HEK293 (cell line): ENCODE measurements around the gene SKIC8.
A peak's percentile ranks its signal among the peaks of the same experiment; 100 is the strongest.

ENCODE experiments used
- CTCF ChIA-PET: fragments of 350-600 bp; formaldehyde crosslinking; extraction: SDS; loops from one replicate; lab custom pipeline; 2021; ENCODE audit warnings: antibody characterized with exemption; lab: Yijun Ruan, JAX
- POLR2A ChIA-PET: fragments of 300-600 bp; formaldehyde crosslinking; extraction: SDS; loops from one replicate; lab custom pipeline; 2020; ENCODE audit warnings: antibody characterized with exemption, inconsistent platforms; lab: Yijun Ruan, JAX
- H3K27ac ChIP-seq: fragments of 200-500 bp; sonication (Bioruptor generic); 2 replicates; pipeline ENCODE4 v1.5.1; 2014; ENCODE audit warnings: low read depth, low read length, control low read depth, inconsistent platforms; ENCODE audit errors: extremely low read depth
- H3K36me3 ChIP-seq, 2 experiments: fragments of 200-500 bp in 1 of 2; sonication (Bioruptor generic) in 1 of 2; 1 replicate in 1 of 2; 2 replicates in 1 of 2; pipeline ENCODE4 v1.5.1; 2014 to 2017; ENCODE audit warnings: inconsistent platforms in 2 of 2, low read length in 2 of 2; ENCODE audit not compliant: control insufficient read depth in 2 of 2, insufficient read depth in 1 of 2
- H3K4me1 ChIP-seq: fragments of 200-500 bp; sonication (Bioruptor generic); 2 replicates; pipeline ENCODE4 v1.5.1; 2014; ENCODE audit warnings: mild to moderate bottlenecking, low read length, inconsistent platforms; ENCODE audit not compliant: control insufficient read depth, insufficient read depth
- H3K4me3 ChIP-seq: 2 replicates; pipeline ENCODE4 v1.5.1; 2011; ENCODE audit warnings: low read depth, mild to moderate bottlenecking, control low read depth, low read length, moderate library complexity
- H3K9me3 ChIP-seq: fragments of 200-500 bp; sonication (Bioruptor generic); 2 replicates; pipeline ENCODE4 v1.5.1; 2014; ENCODE audit warnings: low read depth, low read length, inconsistent platforms; ENCODE audit not compliant: control insufficient read depth, insufficient read depth
- BCL11B ChIP-seq: fragments of 450-650 bp; formaldehyde crosslinking; IDR thresholded peaks from 2 replicates; pipeline ENCODE4 v1.5.1; 2016; ENCODE audit warnings: low read depth, missing biosample characterization, missing genetic modification characterization
- GLI2 ChIP-seq: fragments of 450-650 bp; formaldehyde crosslinking; IDR thresholded peaks from 2 replicates; pipeline ENCODE4; 2017; ENCODE audit warnings: missing biosample characterization, missing genetic modification characterization, low read depth, borderline replicate concordance
- GLIS2 ChIP-seq: fragments of 450-650 bp; formaldehyde crosslinking; IDR thresholded peaks from 2 replicates; pipeline ENCODE4 v1.5.1; 2016; ENCODE audit warnings: missing biosample characterization, missing genetic modification characterization
- SP3 ChIP-seq: fragments of 450-650 bp; formaldehyde crosslinking; IDR thresholded peaks from 2 replicates; pipeline ENCODE4 v1.5.1; 2016; ENCODE audit warnings: missing biosample characterization, missing genetic modification characterization
- TCF7L2 ChIP-seq: IDR thresholded peaks from 2 replicates; pipeline ENCODE4 v1.6.1; 2011; ENCODE audit warnings: low read depth, mild to moderate bottlenecking, inconsistent platforms, low read length, moderate library complexity, borderline replicate concordance
- ZBTB8A ChIP-seq: fragments of 450-650 bp; formaldehyde crosslinking; IDR thresholded peaks from 2 replicates; pipeline ENCODE4 v1.5.1; 2016; ENCODE audit warnings: missing biosample characterization, missing genetic modification characterization
- ZEB2 ChIP-seq: fragments of 450-650 bp; formaldehyde crosslinking; IDR thresholded peaks from 2 replicates; pipeline ENCODE4 v1.5.1; 2016; ENCODE audit warnings: missing biosample characterization, missing genetic modification characterization
- ZIC2 ChIP-seq: fragments of 450-650 bp; formaldehyde crosslinking; IDR thresholded peaks from 2 replicates; pipeline ENCODE4 v1.5.1; 2016; ENCODE audit warnings: missing biosample characterization, missing genetic modification characterization
- ZNF133 ChIP-seq: fragments of 450-650 bp; formaldehyde crosslinking; IDR thresholded peaks from 2 replicates; pipeline ENCODE4 v1.5.1; 2016; ENCODE audit warnings: missing biosample characterization, missing genetic modification characterization
- ZNF140 ChIP-seq: fragments of 450-650 bp; formaldehyde crosslinking; IDR thresholded peaks from 2 replicates; pipeline ENCODE4 v1.5.1; 2016; ENCODE audit warnings: missing biosample characterization, missing genetic modification characterization
- ZNF16 ChIP-seq: fragments of 450-650 bp; formaldehyde crosslinking; IDR thresholded peaks from 2 replicates; pipeline ENCODE4 v1.5.1; 2016; ENCODE audit warnings: low read depth, missing biosample characterization, missing genetic modification characterization
- ZNF184 ChIP-seq: fragments of 450-650 bp; IDR thresholded peaks from 2 replicates; pipeline ENCODE4 v1.5.1; 2018; ENCODE audit warnings: missing biosample characterization, mild to moderate bottlenecking, missing genetic modification characterization
- ZNF211 ChIP-seq: fragments of 450-650 bp; formaldehyde crosslinking; IDR thresholded peaks from 2 replicates; pipeline ENCODE4 v1.5.1; 2016; ENCODE audit warnings: low read depth, missing biosample characterization, missing genetic modification characterization
- ZNF214 ChIP-seq: fragments of 450-650 bp; formaldehyde crosslinking; IDR thresholded peaks from 2 replicates; pipeline ENCODE4 v1.5.1; 2017; ENCODE audit warnings: missing biosample characterization, mild to moderate bottlenecking, missing genetic modification characterization, borderline replicate concordance
- ZNF24 ChIP-seq: fragments of 450-650 bp; formaldehyde crosslinking; IDR thresholded peaks from 2 replicates; pipeline ENCODE4 v1.5.1; 2016; ENCODE audit warnings: missing biosample characterization, missing genetic modification characterization
- ZNF266 ChIP-seq: fragments of 450-650 bp; formaldehyde crosslinking; IDR thresholded peaks from 2 replicates; pipeline ENCODE4 v1.5.1; 2016; ENCODE audit warnings: missing biosample characterization, missing genetic modification characterization, low read depth
- ZNF324 ChIP-seq: fragments of 450-650 bp; formaldehyde crosslinking; IDR thresholded peaks from 2 replicates; pipeline ENCODE4 v1.5.1; 2016; ENCODE audit warnings: missing biosample characterization, missing genetic modification characterization
- ZNF350 ChIP-seq: fragments of 450-650 bp; formaldehyde crosslinking; IDR thresholded peaks from 2 replicates; pipeline ENCODE4 v1.5.0; 2017; ENCODE audit warnings: missing biosample characterization, mild to moderate bottlenecking, missing genetic modification characterization
- ZNF514 ChIP-seq: fragments of 450-650 bp; formaldehyde crosslinking; IDR thresholded peaks from 2 replicates; pipeline ENCODE4 v1.5.1; 2016; ENCODE audit warnings: missing biosample characterization, missing genetic modification characterization
- ZNF629 ChIP-seq: fragments of 450-650 bp; formaldehyde crosslinking; IDR thresholded peaks from 2 replicates; pipeline ENCODE4 v1.5.1; 2017; ENCODE audit warnings: missing biosample characterization, missing genetic modification characterization
- ZNF654 ChIP-seq: fragments of 450-650 bp; formaldehyde crosslinking; IDR thresholded peaks from 2 replicates; pipeline ENCODE4 v1.5.1; 2016; ENCODE audit warnings: low read depth, missing biosample characterization, missing genetic modification characterization
- ZNF677 ChIP-seq: fragments of 450-650 bp; IDR thresholded peaks from 2 replicates; pipeline ENCODE4 v1.5.0; 2018; ENCODE audit warnings: missing biosample characterization, mild to moderate bottlenecking, missing genetic modification characterization, moderate library complexity
- ZNF792 ChIP-seq: fragments of 450-650 bp; formaldehyde crosslinking; IDR thresholded peaks from 2 replicates; pipeline ENCODE4 v1.5.1; 2016; ENCODE audit warnings: missing biosample characterization, missing genetic modification characterization
- ZNF830 ChIP-seq: fragments of 450-650 bp; IDR thresholded peaks from 2 replicates; pipeline ENCODE4 v1.5.0; 2018; ENCODE audit warnings: missing biosample characterization, missing genetic modification characterization, low read depth, mild to moderate bottlenecking, moderate library complexity
- TF ChIP-seq, protein P1 (sequence below): fragments of 450-650 bp; formaldehyde crosslinking; IDR thresholded peaks from 2 replicates; pipeline ENCODE4 v1.5.1; 2016; ENCODE audit warnings: missing biosample characterization, missing genetic modification characterization, low read depth
- TF ChIP-seq, protein P2 (sequence below): fragments of 450-650 bp; IDR thresholded peaks from 2 replicates; pipeline ENCODE4 v1.5.1; 2018; ENCODE audit warnings: missing biosample characterization, missing genetic modification characterization
- TF ChIP-seq, protein P3 (sequence below): fragments of 450-650 bp; formaldehyde crosslinking; IDR thresholded peaks from 2 replicates; pipeline ENCODE4 v1.5.1; 2016; ENCODE audit warnings: missing biosample characterization, missing genetic modification characterization
- TF ChIP-seq, protein P4 (sequence below): fragments of 450-650 bp; formaldehyde crosslinking; IDR thresholded peaks from 2 replicates; pipeline ENCODE4 v1.5.1; 2016; ENCODE audit warnings: missing biosample characterization, missing genetic modification characterization

SKIC8 gene

DNA sequence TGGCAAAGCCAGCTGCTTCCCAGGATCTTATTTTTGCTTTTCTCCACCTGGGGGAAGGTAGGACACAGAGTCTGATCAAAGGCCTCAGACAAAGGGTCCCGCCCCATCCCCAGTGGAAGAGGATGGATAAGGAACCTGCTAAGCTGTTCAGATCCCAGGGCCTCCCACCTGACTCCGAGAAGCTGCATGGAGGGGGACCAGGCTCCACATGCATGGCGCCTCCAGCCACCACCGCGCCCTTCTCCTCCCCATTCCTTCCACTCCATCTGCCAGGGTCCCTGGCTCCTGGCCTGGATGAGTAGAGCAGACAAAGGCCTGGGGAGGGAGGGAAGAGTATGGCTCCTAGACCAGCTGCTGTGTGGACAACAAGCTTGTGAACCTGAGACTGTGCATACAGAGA, 20.8 kb upstream of the SKIC8 start (continued):
- TF ChIP-seq ZNF214 (tag by site-specific recombination) = no peak
- TF ChIP-seq GLI2 (tag by site-specific recombination) = no peak
- TF ChIP-seq ZNF266 (tag by site-specific recombination) = no peak
- no peak for TF ChIP-seq ZNF629
- TF ChIP-seq ZNF184 (tag by site-specific recombination) = no peak
- TF ChIP-seq ZNF324 (tag by site-specific recombination) = no peak
- TF ChIP-seq ZNF211 (tag by site-specific recombination) = no peak

DNA sequence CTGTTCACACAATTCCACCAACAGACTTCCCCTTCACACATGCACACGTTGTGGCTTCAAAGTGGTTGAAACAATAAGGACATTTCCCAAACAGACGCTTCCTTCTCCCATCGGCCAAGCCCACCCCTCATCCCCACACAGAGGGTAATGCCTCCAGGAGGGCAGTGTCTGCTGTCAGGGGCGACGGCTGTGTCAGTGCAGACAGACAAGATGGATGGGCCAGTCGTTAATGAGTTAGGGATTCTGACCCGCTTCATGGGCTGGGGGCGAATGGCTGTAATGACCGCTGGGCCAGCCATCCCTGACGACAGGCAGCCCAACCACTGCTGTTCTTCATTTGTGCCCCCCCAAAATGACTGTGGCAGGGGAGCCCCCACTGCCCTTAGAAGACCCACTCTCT, 20.2 kb upstream of the SKIC8 start:
- TF ChIP-seq ZNF629 (no peak), ZNF350 (no peak), ZNF654 (tag by site-specific recombination) (no peak), TCF7L2 (no peak)
- TF ChIP-seq, all 188 proteins: peak for 0
- H3K27ac ChIP-seq = no peak overlapping the region
- H3K9me3 ChIP-seq = no peaks in the 10 kb centered on the region
- ChIA-PET POLR2A (no interaction called here), CTCF (no interaction called here)
- H3K36me3 ChIP-seq = no peaks in the 10 kb centered on the region
- H3K4me3 ChIP-seq = no peak overlapping the region
- no peaks in the 10 kb centered on the region; the same call in 1 of the 2 replicates for H3K4me1 ChIP-seq

DNA sequence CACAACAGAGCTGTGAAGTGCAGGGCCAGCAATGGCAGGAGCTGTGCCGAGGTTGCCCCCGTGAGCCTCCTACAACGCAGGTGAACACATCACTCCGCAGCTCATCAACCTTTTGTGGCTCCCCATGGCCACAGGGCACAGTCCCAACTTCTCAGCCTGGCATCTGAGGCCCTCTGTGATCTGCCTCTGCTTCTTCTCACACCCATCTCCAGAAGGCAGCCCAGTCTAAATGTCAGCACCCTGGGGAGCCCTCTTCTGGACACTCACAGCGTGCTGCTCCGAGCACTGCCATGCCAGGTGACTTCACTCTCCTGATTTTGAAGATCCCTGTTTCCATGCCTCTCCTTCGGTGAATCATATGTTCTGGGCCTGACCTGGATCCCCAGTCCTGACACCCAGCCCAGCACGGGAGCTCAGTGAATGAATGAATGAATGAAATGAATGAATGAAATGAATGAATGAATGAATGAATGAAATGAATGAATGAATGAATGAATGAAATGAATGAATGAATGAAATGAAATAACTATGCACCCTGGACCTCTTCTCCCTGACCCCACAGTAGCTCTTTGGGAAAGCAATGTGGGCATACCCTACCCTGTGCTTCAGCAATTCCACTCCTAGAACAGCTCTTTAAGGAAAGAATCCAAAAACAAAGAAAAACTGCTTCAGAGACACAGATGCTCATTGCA, 17.9 kb upstream of the SKIC8 start:
- no peak overlapping the region for H3K4me3 ChIP-seq
- H3K9me3 ChIP-seq = no peaks in the 10 kb centered on the region
- CTCF ChIA-PET = interaction anchor here (0.7 to 4.5 kb wide), 8 partner anchors 9 to 387 kb away, joined by 3 to 30 read pairs (median 3); no protein-coding TSS in a partner anchor
- no peak overlapping the region for H3K27ac ChIP-seq
- no peaks in the 10 kb centered on the region for H3K36me3 ChIP-seq
- H3K4me1 ChIP-seq = no peaks in the 10 kb centered on the region
- POLR2A ChIA-PET = interaction anchor here (0.6 to 1.1 kb wide), 2 partner anchors 121 to 165 kb away, joined by 3 to 5 read pairs; partner anchors contain the start of gene IREB2
- TF ChIP-seq, protein P1, sequence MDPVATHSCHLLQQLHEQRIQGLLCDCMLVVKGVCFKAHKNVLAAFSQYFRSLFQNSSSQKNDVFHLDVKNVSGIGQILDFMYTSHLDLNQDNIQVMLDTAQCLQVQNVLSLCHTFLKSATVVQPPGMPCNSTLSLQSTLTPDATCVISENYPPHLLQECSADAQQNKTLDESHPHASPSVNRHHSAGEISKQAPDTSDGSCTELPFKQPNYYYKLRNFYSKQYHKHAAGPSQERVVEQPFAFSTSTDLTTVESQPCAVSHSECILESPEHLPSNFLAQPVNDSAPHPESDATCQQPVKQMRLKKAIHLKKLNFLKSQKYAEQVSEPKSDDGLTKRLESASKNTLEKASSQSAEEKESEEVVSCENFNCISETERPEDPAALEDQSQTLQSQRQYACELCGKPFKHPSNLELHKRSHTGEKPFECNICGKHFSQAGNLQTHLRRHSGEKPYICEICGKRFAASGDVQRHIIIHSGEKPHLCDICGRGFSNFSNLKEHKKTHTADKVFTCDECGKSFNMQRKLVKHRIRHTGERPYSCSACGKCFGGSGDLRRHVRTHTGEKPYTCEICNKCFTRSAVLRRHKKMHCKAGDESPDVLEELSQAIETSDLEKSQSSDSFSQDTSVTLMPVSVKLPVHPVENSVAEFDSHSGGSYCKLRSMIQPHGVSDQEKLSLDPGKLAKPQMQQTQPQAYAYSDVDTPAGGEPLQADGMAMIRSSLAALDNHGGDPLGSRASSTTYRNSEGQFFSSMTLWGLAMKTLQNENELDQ (tag by site-specific recombination) = no peak
- TF ChIP-seq ZNF830 (tag by site-specific recombination) (no peak), ZNF16 (tag by site-specific recombination) (peak; percentile 48; the same call in 1 of the 2 replicates), ZNF514 (tag by site-specific recombination) (no peak), ZNF133 (tag by site-specific recombination) (no peak), ZIC2 (tag by site-specific recombination) (peak; percentile 56), BCL11B (no peak), ZNF792 (tag by site-specific recombination) (no peak), GLIS2 (tag by site-specific recombination) (no peak), ZNF24 (tag by site-specific recombination) (peak; percentile 100), ZBTB8A (tag by site-specific recombination) (no peak), ZEB2 (tag by site-specific recombination) (no peak), ZNF677 (tag by site-specific recombination) (no peak), ZNF140 (peak; percentile 68; the same call in 1 of the 2 replicates), SP3 (tag by site-specific recombination) (no peak)
- TF ChIP-seq, protein P2, sequence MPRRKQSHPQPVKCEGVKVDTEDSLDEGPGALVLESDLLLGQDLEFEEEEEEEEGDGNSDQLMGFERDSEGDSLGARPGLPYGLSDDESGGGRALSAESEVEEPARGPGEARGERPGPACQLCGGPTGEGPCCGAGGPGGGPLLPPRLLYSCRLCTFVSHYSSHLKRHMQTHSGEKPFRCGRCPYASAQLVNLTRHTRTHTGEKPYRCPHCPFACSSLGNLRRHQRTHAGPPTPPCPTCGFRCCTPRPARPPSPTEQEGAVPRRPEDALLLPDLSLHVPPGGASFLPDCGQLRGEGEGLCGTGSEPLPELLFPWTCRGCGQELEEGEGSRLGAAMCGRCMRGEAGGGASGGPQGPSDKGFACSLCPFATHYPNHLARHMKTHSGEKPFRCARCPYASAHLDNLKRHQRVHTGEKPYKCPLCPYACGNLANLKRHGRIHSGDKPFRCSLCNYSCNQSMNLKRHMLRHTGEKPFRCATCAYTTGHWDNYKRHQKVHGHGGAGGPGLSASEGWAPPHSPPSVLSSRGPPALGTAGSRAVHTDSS = no peak
- TF ChIP-seq, protein P3, sequence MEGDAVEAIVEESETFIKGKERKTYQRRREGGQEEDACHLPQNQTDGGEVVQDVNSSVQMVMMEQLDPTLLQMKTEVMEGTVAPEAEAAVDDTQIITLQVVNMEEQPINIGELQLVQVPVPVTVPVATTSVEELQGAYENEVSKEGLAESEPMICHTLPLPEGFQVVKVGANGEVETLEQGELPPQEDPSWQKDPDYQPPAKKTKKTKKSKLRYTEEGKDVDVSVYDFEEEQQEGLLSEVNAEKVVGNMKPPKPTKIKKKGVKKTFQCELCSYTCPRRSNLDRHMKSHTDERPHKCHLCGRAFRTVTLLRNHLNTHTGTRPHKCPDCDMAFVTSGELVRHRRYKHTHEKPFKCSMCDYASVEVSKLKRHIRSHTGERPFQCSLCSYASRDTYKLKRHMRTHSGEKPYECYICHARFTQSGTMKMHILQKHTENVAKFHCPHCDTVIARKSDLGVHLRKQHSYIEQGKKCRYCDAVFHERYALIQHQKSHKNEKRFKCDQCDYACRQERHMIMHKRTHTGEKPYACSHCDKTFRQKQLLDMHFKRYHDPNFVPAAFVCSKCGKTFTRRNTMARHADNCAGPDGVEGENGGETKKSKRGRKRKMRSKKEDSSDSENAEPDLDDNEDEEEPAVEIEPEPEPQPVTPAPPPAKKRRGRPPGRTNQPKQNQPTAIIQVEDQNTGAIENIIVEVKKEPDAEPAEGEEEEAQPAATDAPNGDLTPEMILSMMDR (tag by site-specific recombination) = peak; percentile 49; the same call in 1 of the 2 replicates
- TF ChIP-seq, protein P4, sequence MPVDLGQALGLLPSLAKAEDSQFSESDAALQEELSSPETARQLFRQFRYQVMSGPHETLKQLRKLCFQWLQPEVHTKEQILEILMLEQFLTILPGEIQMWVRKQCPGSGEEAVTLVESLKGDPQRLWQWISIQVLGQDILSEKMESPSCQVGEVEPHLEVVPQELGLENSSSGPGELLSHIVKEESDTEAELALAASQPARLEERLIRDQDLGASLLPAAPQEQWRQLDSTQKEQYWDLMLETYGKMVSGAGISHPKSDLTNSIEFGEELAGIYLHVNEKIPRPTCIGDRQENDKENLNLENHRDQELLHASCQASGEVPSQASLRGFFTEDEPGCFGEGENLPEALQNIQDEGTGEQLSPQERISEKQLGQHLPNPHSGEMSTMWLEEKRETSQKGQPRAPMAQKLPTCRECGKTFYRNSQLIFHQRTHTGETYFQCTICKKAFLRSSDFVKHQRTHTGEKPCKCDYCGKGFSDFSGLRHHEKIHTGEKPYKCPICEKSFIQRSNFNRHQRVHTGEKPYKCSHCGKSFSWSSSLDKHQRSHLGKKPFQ (tag by site-specific recombination) = no peak
